ENCODE results near the gene FAM131A. TPM values are rescaled to one million over a fixed set of nuclear protein-coding genes. Genes with fewer than 3 reads are reported as not detected.

The FAM131A gene
- total and polyA plus RNA-seq, 9 of the 15 experiments (the other 6 are each of a cell fraction or from before 2014, with no cell fraction given): 0.48 to 11.1 (median 4.3) TPM

DNA sequence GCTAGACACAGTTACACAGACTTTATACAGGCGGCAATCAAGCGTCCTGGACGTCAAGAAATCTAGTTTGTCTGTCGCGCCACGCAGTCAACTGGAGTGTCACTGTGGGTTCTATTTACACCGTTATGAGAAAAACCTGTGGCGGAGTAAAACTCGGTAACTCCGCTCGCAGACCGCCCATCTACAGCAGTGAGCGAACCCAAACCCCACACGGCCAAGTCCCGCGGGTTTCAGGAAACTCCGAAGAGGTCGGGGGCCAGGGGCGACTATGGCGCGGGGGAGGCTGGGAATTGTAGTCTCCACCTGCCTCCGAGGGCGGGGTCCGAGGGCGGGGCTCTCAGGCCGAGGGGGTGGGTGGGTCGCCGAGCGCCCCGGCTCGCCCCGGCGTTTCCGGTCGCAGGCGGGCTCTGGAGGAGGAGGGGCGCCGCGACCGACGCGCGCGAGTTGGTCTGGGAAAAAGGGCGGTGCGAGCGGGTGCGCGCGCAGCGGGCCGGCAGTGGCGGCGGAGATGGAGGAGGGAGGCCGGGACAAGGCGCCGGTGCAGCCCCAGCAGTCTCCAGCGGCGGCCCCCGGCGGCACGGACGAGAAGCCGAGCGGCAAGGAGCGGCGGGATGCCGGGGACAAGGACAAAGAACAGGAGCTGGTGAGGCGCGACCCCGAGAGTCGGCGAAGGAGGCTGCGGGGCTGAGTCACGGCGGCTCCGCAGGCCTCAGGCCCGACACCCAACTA lies 38.5 kb upstream of the FAM131A start, which contains the start of gene PSMD2 (continued):
- TF ChIP-seq PCBP1 (IDR thresholded peaks at IDR 0.05; ENCODE audit: low read depth, low read length, poor library complexity, severe bottlenecking) (peak; percentile 44), ARHGAP35 (IDR thresholded peaks at IDR 0.05; ENCODE audit: partially characterized antibody) (peak; percentile 73), PHF20 (IDR thresholded peaks at IDR 0.05; ENCODE audit: partially characterized antibody) (peak; percentile 74), EP400 (IDR thresholded peaks at IDR 0.05) (peak; percentile 29; the same call in 1 of the 2 replicates), CCNT2 (IDR thresholded peaks at IDR 0.05; ENCODE audit: borderline replicate concordance, extremely low read depth, insufficient read length, low read depth, low read length) (peak; percentile 40), HMGXB4 (CRISPR knock-in tag; IDR thresholded peaks at IDR 0.05) (no peak; the same call in 1 of the 2 replicates), TBP (optimal IDR thresholded peaks at IDR 0.05; ENCODE audit: low read depth, low read length) (peak; percentile 82), SMAD4 (CRISPR knock-in tag; conservative IDR thresholded peaks at IDR 0.05) (peak; percentile 29; the same call in 1 of the 2 replicates), ZSCAN29 (IDR thresholded peaks at IDR 0.05) (peak; percentile 43; the same call in 1 of the 2 replicates), TAF9B (IDR thresholded peaks at IDR 0.05; ENCODE audit: partially characterized antibody) (peak; percentile 77), ZNF586 (CRISPR knock-in tag; conservative IDR thresholded peaks at IDR 0.05) (no peak), CXXC5 (CRISPR knock-in tag; IDR thresholded peaks at IDR 0.05) (peak; percentile 47), FIP1L1 (IDR thresholded peaks at IDR 0.05; ENCODE audit: low read depth, low read length, poor library complexity, severe bottlenecking) (peak; percentile 54), RBM14 (IDR thresholded peaks at IDR 0.05; ENCODE audit: borderline replicate concordance, insufficient read depth, low read depth, low read length) (no peak), SMARCC2 (IDR thresholded peaks at IDR 0.05; ENCODE audit: low read depth) (0 out of 2 replicates have a peak, but pooled peaks have one; percentile 23), ELF1 (tag; IDR thresholded peaks at IDR 0.05) (peak; percentile 70), C11orf30 (IDR thresholded peaks at IDR 0.05; ENCODE audit: low read depth) (peak; percentile 61), FOXJ3 (CRISPR knock-in tag; IDR thresholded peaks at IDR 0.05) (no peak), PML (IDR thresholded peaks at IDR 0.05; ENCODE audit: low read length) (peak; percentile 78; the same call in 1 of the 2 replicates), ARID1B (IDR thresholded peaks at IDR 0.05) (peak; percentile 19; the same call in 1 of the 2 replicates)
- TF ChIP-seq, protein P1, sequence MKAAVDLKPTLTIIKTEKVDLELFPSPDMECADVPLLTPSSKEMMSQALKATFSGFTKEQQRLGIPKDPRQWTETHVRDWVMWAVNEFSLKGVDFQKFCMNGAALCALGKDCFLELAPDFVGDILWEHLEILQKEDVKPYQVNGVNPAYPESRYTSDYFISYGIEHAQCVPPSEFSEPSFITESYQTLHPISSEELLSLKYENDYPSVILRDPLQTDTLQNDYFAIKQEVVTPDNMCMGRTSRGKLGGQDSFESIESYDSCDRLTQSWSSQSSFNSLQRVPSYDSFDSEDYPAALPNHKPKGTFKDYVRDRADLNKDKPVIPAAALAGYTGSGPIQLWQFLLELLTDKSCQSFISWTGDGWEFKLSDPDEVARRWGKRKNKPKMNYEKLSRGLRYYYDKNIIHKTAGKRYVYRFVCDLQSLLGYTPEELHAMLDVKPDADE (conservative IDR thresholded peaks at IDR 0.05; ENCODE audit: control insufficient read depth, low read depth, low read length): peak; percentile 45
- TF ChIP-seq, protein P2, sequence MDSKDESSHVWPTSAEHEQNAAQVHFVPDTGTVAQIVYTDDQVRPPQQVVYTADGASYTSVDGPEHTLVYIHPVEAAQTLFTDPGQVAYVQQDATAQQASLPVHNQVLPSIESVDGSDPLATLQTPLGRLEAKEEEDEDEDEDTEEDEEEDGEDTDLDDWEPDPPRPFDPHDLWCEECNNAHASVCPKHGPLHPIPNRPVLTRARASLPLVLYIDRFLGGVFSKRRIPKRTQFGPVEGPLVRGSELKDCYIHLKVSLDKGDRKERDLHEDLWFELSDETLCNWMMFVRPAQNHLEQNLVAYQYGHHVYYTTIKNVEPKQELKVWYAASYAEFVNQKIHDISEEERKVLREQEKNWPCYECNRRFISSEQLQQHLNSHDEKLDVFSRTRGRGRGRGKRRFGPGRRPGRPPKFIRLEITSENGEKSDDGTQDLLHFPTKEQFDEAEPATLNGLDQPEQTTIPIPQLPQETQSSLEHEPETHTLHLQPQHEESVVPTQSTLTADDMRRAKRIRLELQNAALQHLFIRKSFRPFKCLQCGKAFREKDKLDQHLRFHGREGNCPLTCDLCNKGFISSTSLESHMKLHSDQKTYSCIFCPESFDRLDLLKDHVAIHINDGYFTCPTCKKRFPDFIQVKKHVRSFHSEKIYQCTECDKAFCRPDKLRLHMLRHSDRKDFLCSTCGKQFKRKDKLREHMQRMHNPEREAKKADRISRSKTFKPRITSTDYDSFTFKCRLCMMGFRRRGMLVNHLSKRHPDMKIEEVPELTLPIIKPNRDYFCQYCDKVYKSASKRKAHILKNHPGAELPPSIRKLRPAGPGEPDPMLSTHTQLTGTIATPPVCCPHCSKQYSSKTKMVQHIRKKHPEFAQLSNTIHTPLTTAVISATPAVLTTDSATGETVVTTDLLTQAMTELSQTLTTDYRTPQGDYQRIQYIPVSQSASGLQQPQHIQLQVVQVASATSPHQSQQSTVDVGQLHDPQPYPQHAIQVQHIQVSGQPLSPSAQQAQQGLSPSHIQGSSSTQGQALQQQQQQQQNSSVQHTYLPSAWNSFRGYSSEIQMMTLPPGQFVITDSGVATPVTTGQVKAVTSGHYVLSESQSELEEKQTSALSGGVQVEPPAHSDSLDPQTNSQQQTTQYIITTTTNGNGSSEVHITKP (IDR thresholded peaks at IDR 0.05; ENCODE audit: partially characterized antibody): peak; percentile 74
